SK-N-DZ (cell line): ENCODE data around the gene ALPK3.

Experiments
- DNase-seq: peaks from one replicate; pipeline ENCODE4 v3.0.0-alpha.2; 2015; ENCODE audit warnings: low spot score

The ALPK3 gene

GRCh38 chr15:84797212-84797611 is 19.9 kb upstream of the ALPK3 start:
- no peak for DNase-seq

- no peak for DNase-seq
Observed at GRCh38 chr15:84797801-84798200, 19.4 kb upstream of the ALPK3 start.

- DNase-seq: no peak
Observed at GRCh38 chr15:84798436-84798946, 18.7 kb upstream of the ALPK3 start.

DNA sequence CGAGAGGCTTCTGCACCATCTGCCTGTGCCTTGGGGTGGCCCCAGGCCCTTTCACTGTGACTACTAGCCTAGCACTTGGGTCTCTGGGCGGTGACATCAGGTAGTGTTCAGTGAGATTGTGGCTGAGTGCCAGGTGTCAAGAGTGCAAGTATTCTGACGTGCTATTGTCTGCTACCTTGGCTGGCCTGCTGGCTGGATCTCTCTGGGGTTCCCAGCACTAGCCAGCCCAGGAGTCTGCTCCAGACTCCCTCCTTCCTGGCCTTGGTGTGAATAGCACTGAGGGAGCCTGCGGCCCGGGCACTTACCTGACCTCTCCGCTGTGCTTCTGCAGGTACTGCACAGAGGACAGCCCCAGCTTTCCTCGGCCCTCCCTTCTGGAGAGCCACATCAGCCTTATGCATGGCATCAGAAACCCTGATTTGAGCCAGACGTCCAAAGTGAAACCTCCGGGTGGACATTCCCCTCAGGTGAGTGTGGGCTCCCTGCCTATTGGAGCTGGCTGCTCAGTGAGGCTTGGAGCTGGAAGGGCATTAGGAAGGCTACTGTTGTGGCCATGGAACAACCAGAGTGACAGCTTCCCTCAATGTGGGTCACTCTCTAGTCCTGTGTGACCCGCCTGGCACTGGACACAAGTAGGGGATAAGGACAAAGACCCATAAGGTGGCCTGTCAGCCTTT is 17.5 kb upstream of the ALPK3 start:
- no peak for DNase-seq

GRCh38 chr15:84800365-84800806 is 16.8 kb upstream of the ALPK3 start:
- no peak for DNase-seq

DNA sequence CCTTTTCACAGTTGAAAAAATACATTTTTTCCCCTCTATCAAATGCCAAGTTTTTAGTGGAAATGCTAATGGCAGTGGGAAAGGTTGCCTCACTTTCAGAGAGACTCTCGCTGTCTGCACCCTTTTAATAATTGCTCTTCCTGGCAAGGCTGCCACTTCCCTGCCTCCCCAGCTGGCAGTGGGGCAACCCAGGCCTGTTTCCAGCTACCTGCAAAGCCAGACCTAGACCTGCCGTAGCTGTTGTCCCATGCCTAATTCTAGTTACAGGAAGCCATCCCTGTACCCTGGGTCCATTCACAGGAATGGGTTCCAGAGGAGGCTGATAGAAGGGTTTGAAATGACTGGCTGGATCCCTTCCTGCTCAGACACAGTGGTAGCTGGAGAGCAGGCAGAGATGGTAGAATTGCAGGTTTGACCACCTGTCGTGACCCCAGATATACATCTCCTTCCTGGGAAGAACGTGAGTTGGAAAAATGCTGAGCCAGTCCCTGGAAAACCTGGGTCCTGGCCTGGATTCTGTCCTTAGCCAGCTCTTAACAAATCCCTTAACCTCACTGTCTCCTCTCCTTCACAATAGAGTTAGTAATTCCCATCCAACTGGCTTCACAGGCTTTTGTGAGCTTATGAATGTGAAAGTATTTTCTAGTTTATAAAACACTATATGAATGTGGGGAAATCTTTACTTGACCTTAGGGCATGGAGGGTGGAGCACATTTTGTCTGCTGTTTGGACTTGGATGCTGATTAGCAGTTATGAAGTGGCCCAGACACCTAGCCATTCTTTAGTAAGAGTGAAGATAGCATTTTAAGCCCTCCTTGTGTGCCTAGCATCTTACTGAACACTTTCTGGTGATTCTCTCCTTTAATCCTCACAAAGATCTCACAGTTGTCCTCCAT is 12.9 kb upstream of the ALPK3 start:
- no peak for DNase-seq

DNA sequence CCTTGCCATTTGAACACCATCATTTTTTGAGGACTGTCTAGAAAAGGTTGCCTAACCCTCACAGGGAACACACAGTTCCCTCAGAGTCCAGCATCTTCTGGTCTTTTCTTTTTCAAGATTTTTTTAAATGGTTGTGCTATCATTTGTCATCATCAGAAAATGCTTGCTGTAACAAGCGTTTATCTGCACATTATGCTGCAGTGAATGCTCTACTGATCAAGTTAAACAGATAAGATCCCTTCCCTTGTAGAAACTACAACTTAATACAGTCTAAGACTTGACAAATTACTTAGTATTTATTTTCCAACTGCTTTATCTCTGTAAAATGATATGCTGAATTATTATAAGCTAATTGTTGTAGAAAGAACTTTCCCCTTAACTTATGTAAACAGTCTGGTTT is 11.9 kb upstream of the ALPK3 start:
- peak; percentile 44 for DNase-seq

- DNase-seq: no peak
Observed at GRCh38 chr15:84807228-84807627, 9.9 kb upstream of the ALPK3 start.

DNA sequence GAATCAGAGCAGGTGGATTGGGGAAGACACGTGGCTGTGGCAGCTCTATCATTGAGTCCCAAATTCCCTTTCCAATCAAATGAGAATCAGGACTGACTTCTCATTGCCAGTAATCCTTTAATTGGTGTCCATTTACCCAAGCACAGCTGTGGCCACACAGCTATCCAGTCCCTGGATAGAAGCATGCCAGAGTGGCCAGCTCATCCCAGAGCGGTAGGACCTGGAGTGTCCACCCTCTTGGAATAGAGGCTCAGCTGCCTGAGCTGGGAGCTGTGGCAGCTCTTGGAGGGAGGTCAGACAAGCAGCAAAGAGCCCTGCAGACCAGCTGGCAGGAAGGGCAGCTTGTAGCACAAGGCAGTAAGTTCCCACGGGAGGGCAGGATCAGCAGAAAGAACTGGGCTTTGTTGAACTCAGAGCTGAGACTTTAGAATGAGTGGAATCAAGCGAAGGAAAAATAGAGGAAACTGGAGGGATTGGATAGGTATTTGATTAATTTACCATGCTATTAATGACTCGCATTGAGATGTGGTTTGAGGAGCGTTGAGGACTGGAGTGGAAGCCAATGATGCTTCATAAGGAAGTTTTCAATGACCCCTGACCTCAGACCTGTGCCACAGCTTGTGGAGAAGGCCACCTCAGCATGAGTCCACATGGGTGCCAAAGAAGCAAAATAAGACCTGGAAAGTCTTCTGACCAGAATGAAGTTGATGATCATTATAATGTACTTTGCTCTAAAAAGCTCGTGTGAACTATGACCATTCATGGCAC is 6.9 kb upstream of the ALPK3 start:
- DNase-seq: no peak

DNA sequence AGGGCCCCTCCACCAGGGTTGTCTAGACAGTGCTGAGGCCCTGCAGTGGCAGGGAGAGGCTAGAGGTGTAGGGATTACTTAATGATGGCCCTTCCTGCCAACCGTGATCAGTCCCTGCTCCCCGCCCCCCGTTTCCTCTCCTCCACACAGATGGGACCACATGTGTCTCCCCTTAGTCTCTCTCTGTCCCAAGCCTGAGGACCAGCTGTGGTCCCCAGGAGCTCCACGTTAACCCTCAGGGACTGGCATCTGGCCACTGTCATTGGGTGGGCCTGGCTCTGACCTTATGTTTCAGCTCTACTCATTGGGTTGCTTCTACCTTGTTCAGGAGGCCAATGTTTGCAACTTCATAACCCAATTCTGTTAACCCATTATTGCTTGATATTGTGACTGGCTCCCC is 6.0 kb upstream of the ALPK3 start:
- DNase-seq: no peak

- no peak for DNase-seq
Observed at GRCh38 chr15:84811828-84812227, 5.3 kb upstream of the ALPK3 start.

DNA sequence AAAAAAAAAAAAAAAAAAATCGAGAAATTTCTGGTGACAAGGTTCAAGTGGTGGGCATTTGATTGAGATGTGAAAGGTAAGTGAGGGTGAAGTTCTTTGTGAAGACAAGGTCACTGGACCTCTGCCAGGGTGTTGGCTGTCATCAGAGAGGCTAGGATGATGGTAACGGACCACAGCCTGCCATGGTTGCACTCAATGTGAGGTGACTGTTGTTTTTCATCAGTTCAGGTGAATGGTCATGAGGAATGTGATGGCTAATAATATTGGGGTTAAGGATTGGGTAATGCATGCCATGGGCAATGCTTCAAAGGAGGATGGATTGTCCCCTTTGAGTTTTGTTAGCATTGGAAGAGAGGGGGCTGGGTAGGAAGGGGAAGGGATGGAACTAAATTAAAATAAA is 4.3 kb upstream of the ALPK3 start:
- DNase-seq: no peak

- no peak for DNase-seq
Observed at GRCh38 chr15:84813435-84813834, 3.7 kb upstream of the ALPK3 start.

GRCh38 chr15:84813931-84814330 is 3.2 kb upstream of the ALPK3 start:
- DNase-seq: no peak

DNA sequence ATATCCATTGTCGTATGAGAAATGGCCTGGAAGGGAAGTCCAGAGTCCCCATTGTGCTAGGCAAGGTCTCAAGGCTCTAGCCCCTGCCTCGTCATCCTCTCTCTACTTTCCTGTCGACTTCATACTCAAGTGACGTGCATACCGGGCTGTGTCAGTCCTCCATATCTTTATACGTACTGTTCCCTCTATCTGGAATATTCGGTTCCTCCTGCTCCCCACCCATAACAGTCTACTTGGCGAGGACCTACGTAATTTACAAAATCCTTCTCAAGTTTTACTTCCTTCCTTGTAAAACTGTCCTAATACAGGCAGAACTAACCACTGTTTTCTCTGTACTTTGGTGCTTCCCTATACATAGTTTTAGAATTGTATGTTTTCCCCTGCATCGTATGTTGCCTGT is 2.2 kb upstream of the ALPK3 start:
- no peak for DNase-seq

DNA sequence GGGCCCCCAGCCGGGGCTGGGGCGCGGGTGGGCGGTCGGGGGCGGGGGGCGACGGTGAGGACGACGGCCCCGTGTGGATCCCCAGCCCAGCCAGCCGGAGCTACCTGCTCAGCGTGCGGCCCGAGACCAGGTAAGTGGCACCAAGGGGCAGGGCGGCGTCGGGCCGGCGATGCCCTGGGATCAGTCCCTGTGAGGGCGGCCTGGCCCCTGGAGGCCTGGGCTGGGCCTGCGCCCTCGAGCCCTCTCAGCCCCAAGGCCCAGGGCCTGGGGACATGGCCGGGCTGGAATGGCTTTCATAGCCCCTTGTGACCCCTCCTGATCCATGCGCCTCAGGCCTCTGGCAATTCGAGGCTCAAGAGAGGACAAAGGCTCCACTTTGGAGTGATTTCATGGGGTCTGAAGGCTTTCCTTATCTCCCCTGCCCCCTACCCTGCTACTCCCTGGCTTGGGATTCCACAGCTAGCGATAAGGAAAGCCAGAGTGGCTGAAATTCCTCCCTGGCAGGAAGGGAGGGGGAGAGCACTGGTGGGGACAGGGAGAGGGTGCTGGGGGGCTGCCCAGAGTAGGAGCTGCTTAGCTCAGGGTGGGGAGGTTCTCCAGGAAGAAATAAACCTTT is 418 bp downstream of the ALPK3 start:
- DNase-seq: no peak

DNA sequence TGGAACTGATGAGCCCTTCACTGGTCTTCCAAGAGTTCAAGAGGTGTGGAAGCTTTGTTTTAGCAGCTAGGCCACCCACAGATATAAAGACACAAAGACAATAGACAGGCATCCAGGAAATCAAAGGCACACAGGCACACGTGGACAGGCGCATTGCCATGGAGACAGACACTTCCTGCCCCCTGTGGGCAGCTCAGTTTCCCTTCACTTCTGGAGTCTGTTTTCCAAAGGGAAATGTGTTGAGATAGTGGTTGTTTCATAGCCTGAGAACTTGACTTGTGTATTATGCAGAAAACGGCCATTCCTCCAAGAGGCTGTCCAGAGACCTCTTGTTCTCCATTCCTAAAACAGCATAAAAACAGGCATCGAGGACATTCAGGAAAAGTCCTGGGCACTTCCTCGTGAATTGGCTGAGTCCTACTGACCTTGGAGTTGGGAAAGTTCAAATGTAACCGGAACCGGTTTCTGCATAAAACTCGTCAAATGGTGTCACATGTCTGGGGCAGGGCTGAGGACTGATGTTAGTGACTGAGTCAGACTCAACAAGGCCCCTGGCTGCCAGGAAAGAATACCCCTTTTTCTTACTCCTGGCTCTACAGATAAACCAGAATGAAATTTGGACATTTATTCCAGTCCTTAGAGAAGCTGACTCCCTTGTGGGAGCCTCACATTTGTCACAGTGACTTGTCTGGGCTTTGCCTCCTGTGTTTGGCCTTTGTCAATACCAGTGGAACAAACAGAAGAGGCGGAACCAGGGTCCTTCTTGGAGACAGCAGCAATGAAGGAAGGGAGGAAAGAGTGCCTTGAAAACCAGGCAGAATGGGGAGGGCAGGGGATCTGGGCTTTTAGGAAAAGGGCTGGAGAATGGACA is 1.3 kb downstream of the ALPK3 start:
- no peak for DNase-seq

GRCh38 chr15:84819291-84819768 is 2.2 kb downstream of the ALPK3 start:
- DNase-seq: no peak

GRCh38 chr15:84819791-84820190 is 2.6 kb downstream of the ALPK3 start:
- DNase-seq: no peak

DNA sequence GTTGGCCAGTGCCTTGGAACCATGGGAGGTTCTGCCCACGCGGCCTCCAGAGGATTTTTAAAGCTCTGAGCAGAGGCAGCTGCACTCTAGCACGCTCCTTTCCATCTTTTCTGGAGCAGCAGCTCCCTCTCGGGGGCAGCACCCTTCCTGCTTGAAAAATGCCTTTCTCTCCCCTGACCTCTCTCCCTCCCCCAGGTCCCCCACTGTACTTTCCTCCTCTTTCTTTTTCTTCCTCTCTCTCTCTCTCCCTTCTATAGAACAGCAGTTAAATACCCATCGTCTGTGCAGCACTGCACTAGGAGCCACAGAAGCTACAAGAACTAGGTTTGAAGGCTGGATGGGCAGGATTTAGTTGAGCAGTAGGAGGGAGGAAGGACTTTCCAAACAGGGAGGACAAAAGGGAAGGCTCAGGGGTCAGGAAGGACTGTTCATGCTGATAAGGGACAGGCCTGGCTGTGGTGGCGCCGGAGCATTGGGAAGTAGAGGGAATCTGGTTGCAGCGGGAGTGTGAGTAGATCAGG is 4.4 kb downstream of the ALPK3 start:
- peak; percentile 43 for DNase-seq
